ENCODE measurements around the gene HAUS8. TPM values are rescaled to one million over a fixed set of nuclear protein-coding genes. Genes with fewer than 3 reads are reported as not detected.

Gene HAUS8
- polyA plus RNA-seq, 1 donor from 2014 or later, result 3.6 TPM

GRCh38 chr19:17073869-17074633, 1.2 kb downstream of the HAUS8 start:
- no peaks in the 10 kb centered on the region for H3F3A ChIP-seq (ENCODE audit: insufficient read depth, low read length, poor library complexity, severe bottlenecking)
- H3K9me2 ChIP-seq (ENCODE audit: insufficient read depth, low read length), result no peaks in the 10 kb centered on the region
- no peaks in the 10 kb centered on the region for H4K20me1 ChIP-seq (ENCODE audit: insufficient read depth)
- H3K9ac ChIP-seq (ENCODE audit: low read length), result peak overlapping the region; percentile 63
- peak overlapping the region; percentile 94 for H3K4me3 ChIP-seq (ENCODE audit: low read length)
- peaks cover 32% of the 10 kb centered on the region for H3K79me2 ChIP-seq (replicated peaks; ENCODE audit: insufficient read depth, low read length)
- no peaks in the 10 kb centered on the region for H3K27me3 ChIP-seq (ENCODE audit: insufficient read depth, low read depth, low read length)
- H3K4me2 ChIP-seq (ENCODE audit: low read length), result peak overlapping the region; percentile 82
- no peak overlapping the region for H2AFZ ChIP-seq (ENCODE audit: low read depth, low read length)
- no peaks in the 10 kb centered on the region for H3K9me3 ChIP-seq (ENCODE audit: low read length)
- H3K27ac ChIP-seq (ENCODE audit: low read length), result no peak overlapping the region
- no peak for TF ChIP-seq CTCF (IDR thresholded peaks at IDR 0.05; ENCODE audit: poor library complexity, severe bottlenecking)
- no peak for TF ChIP-seq EP300 (conservative IDR thresholded peaks at IDR 0.05; ENCODE audit: poor library complexity, severe bottlenecking)
- TF ChIP-seq MXI1 (conservative IDR thresholded peaks at IDR 0.05; ENCODE audit: poor library complexity, severe bottlenecking), result no peak
- H3K36me3 ChIP-seq (ENCODE audit: insufficient read depth, low read length), result no peaks in the 10 kb centered on the region

- Histone ChIP-seq H3K36me3 (ENCODE audit: insufficient read depth, low read length) (no peaks in the 10 kb centered on the region), H3K9ac (ENCODE audit: low read length) (no peak overlapping the region), H3K4me2 (ENCODE audit: low read length) (no peak overlapping the region), H3K27ac (ENCODE audit: low read length) (no peak overlapping the region), H2AFZ (ENCODE audit: low read depth, low read length) (no peak overlapping the region), H3K9me3 (ENCODE audit: low read length) (no peaks in the 10 kb centered on the region), H3K79me2 (replicated peaks; ENCODE audit: insufficient read depth, low read length) (peaks cover 7% of the 10 kb centered on the region), H3K27me3 (ENCODE audit: insufficient read depth, low read depth, low read length) (no peaks in the 10 kb centered on the region), H3K9me2 (ENCODE audit: insufficient read depth, low read length) (no peaks in the 10 kb centered on the region), H4K20me1 (ENCODE audit: insufficient read depth) (no peaks in the 10 kb centered on the region), H3F3A (ENCODE audit: insufficient read depth, low read length, poor library complexity, severe bottlenecking) (no peaks in the 10 kb centered on the region), H3K4me3 (ENCODE audit: low read length) (no peak overlapping the region)
- no peak for TF ChIP-seq EZH2 (IDR thresholded peaks at IDR 0.05; ENCODE audit: borderline replicate concordance, insufficient read depth, low read length, poor library complexity, severe bottlenecking)
- TF ChIP-seq REST (IDR thresholded peaks at IDR 0.05; ENCODE audit: borderline replicate concordance), result no peak
- no peak for TF ChIP-seq POLR2AphosphoS5 (IDR thresholded peaks at IDR 0.05)
- TF ChIP-seq TAF1 (IDR thresholded peaks at IDR 0.05; ENCODE audit: low read depth), result no peak
- no peak for TF ChIP-seq SMC3 (conservative IDR thresholded peaks at IDR 0.05; ENCODE audit: poor library complexity)
- TF ChIP-seq EP300 (conservative IDR thresholded peaks at IDR 0.05; ENCODE audit: poor library complexity, severe bottlenecking), result no peak
- TF ChIP-seq CTCF (IDR thresholded peaks at IDR 0.05; ENCODE audit: poor library complexity, severe bottlenecking), result no peak
- TF ChIP-seq RAD21 (conservative IDR thresholded peaks at IDR 0.05), result no peak
- TF ChIP-seq MXI1 (conservative IDR thresholded peaks at IDR 0.05; ENCODE audit: poor library complexity, severe bottlenecking), result no peak
Measured at GRCh38 chr19:17070912-17071311, 4.3 kb downstream of the HAUS8 start.

All from neural cell (in vitro differentiated cells).